DOHH2 (cell line): ENCODE data around the gene MMRN2.
"Not testable (repeated sequence)": the region's sequence is repeated elsewhere in the genome, so short reads cannot be mapped to it uniquely, and the experiment has no call there.

Experiments
- H3F3A ChIP-seq: fragments of 200-600 bp; sonication (generic), shearing (Covaris generic); 2 replicates; pipeline ENCODE4 v1.6.0; 2016; ENCODE audit warnings: antibody characterized with exemption, mild to moderate bottlenecking; ENCODE audit not compliant: control insufficient read depth, insufficient read depth
- H3K27ac ChIP-seq: fragments of 200-600 bp; sonication (generic); 2 replicates; pipeline ENCODE4 v1.5.1; 2014; ENCODE audit warnings: low read depth, mild to moderate bottlenecking, low read length, moderate library complexity
- H3K27me3 ChIP-seq: fragments of 200-600 bp; sonication (generic); 2 replicates; pipeline ENCODE4 v1.6.1; 2014; ENCODE audit warnings: mild to moderate bottlenecking, low read length, mixed read lengths; ENCODE audit not compliant: control insufficient read depth
- H3K36me3 ChIP-seq: fragments of 200-600 bp; sonication (generic); 2 replicates; pipeline ENCODE4 v1.6.1; 2014; ENCODE audit warnings: mild to moderate bottlenecking, low read length, moderate library complexity, mixed read lengths; ENCODE audit not compliant: control insufficient read depth
- H3K4me1 ChIP-seq: fragments of 200-600 bp; sonication (generic); 2 replicates; pipeline ENCODE4 v1.6.1; 2014; ENCODE audit warnings: mild to moderate bottlenecking, low read length, mixed read lengths; ENCODE audit not compliant: control insufficient read depth
- H3K4me2 ChIP-seq: fragments of 200-600 bp; sonication (generic); 2 replicates; pipeline ENCODE4 v1.6.0; 2014; ENCODE audit warnings: mild to moderate bottlenecking, low read length, moderate library complexity
- H3K4me3 ChIP-seq: fragments of 200-600 bp; sonication (generic); 2 replicates; pipeline ENCODE4 v1.5.1; 2014; ENCODE audit warnings: mild to moderate bottlenecking, low read length, mixed read lengths
- H3K79me2 ChIP-seq: fragments of 200-600 bp; sonication (generic); 2 replicates; pipeline ENCODE4 v1.6.1; 2014; ENCODE audit warnings: mild to moderate bottlenecking, low read length, mixed read lengths; ENCODE audit not compliant: control insufficient read depth
- H3K9me2 ChIP-seq: fragments of 200-600 bp; sonication (generic); replicated peaks from 2 replicates; pipeline ENCODE4 v1.6.1; 2014; ENCODE audit warnings: mild to moderate bottlenecking, low read length, mixed read lengths; ENCODE audit not compliant: control insufficient read depth
- H3K9me3 ChIP-seq: fragments of 200-600 bp; sonication (generic); 2 replicates; pipeline ENCODE4 v1.6.1; 2014; ENCODE audit warnings: antibody characterized with exemption, low read length, mixed read lengths; ENCODE audit not compliant: control insufficient read depth, insufficient read depth
- H4K20me1 ChIP-seq: fragments of 200-600 bp; sonication (generic); 2 replicates; pipeline ENCODE4 v1.6.0; 2014; ENCODE audit warnings: low read depth, mild to moderate bottlenecking, antibody characterized with exemption, low read length, moderate library complexity; ENCODE audit not compliant: control insufficient read depth, insufficient read depth
- EZH2phosphoT487 ChIP-seq: fragments of 200-600 bp; sonication (generic); IDR thresholded peaks from 2 replicates; pipeline ENCODE4 v1.6.1; 2017; ENCODE audit warnings: borderline replicate concordance, mild to moderate bottlenecking, antibody characterized with exemption, low read length, moderate library complexity, mixed read lengths
- TF ChIP-seq, protein P1 (sequence below): fragments of 200-600 bp; sonication (generic); IDR thresholded peaks from one replicate; pipeline ENCODE4 v1.5.1; 2014; ENCODE audit warnings: antibody characterized with exemption, mild to moderate bottlenecking, low read depth, low read length; ENCODE audit not compliant: poor library complexity, severe bottlenecking

Gene MMRN2

GRCh38 chr10:86952106-86952505, 5.3 kb downstream of the MMRN2 start:
- TF ChIP-seq, protein P1, sequence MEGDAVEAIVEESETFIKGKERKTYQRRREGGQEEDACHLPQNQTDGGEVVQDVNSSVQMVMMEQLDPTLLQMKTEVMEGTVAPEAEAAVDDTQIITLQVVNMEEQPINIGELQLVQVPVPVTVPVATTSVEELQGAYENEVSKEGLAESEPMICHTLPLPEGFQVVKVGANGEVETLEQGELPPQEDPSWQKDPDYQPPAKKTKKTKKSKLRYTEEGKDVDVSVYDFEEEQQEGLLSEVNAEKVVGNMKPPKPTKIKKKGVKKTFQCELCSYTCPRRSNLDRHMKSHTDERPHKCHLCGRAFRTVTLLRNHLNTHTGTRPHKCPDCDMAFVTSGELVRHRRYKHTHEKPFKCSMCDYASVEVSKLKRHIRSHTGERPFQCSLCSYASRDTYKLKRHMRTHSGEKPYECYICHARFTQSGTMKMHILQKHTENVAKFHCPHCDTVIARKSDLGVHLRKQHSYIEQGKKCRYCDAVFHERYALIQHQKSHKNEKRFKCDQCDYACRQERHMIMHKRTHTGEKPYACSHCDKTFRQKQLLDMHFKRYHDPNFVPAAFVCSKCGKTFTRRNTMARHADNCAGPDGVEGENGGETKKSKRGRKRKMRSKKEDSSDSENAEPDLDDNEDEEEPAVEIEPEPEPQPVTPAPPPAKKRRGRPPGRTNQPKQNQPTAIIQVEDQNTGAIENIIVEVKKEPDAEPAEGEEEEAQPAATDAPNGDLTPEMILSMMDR: no peak
- no peak for TF ChIP-seq EZH2phosphoT487
- Histone ChIP-seq H3K36me3 (no peaks in the 10 kb centered on the region), H3K4me2 (no peak overlapping the region), H3K9me3 (peaks cover 7% of the 10 kb centered on the region; the same call in 1 of the 2 replicates), H3F3A (no peaks in the 10 kb centered on the region), H3K79me2 (no peaks in the 10 kb centered on the region), H3K27me3 (no peaks in the 10 kb centered on the region), H3K4me1 (no peaks in the 10 kb centered on the region), H3K27ac (no peak overlapping the region), H3K9me2 (no peaks in the 10 kb centered on the region), H3K4me3 (no peak overlapping the region), H4K20me1 (no peaks in the 10 kb centered on the region)

DNA sequence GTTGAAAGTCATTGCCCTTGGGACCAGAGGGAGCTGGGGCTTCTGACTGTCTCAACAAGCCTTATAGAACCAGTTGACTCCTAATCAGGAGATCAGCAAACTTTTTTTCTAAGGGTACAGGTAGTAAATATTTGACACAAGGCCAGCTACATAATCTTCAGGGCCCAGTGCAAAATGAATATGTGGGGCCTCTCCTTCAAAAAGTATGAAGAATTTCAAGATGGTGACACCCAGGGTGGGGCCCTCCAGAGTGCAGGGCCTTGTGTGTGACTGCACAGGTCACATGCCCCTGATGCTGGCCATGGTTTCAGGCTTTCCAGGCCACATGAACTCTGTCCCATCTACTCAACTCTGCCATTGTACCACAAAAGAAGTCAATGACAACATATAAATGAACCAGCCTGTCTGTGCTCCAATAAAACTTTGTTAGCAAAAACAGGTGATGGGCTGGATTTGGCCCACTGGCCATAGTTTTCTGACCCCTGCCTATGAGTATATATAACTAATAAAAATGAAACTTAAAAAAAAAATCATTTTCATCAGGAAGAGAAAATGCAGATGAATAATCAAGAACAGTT, 6.1 kb downstream of the MMRN2 start:
- H3K4me1 ChIP-seq: no peaks in the 10 kb centered on the region
- no peak overlapping the region for H3K4me2 ChIP-seq

GRCh38 chr10:86950349-86950748, 7.1 kb downstream of the MMRN2 start:
- no peaks in the 10 kb centered on the region for H3K36me3 ChIP-seq
- no peaks in the 10 kb centered on the region for H3K4me1 ChIP-seq
- TF ChIP-seq, protein P1: no peak
- TF ChIP-seq EZH2phosphoT487: no peak
- H3K4me2 ChIP-seq: no peak overlapping the region
- H3F3A ChIP-seq: no peaks in the 10 kb centered on the region
- H3K9me3 ChIP-seq: peaks cover 7% of the 10 kb centered on the region; the same call in 1 of the 2 replicates
- H3K27me3 ChIP-seq: no peaks in the 10 kb centered on the region
- H3K4me3 ChIP-seq: no peak overlapping the region
- no peaks in the 10 kb centered on the region for H3K9me2 ChIP-seq
- H3K79me2 ChIP-seq: no peaks in the 10 kb centered on the region
- H3K27ac ChIP-seq: no peak overlapping the region
- H4K20me1 ChIP-seq: no peaks in the 10 kb centered on the region

More for the DNA sequence above, 6.1 kb downstream of the MMRN2 start:
- no peaks in the 10 kb centered on the region for H3F3A ChIP-seq
- H3K27ac ChIP-seq: no peak overlapping the region
- no peaks in the 10 kb centered on the region for H4K20me1 ChIP-seq
- no peak for TF ChIP-seq EZH2phosphoT487
- TF ChIP-seq, protein P1: no peak
- no peaks in the 10 kb centered on the region for H3K27me3 ChIP-seq
- no peaks in the 10 kb centered on the region for H3K79me2 ChIP-seq
- peaks cover 7% of the 10 kb centered on the region; the same call in 1 of the 2 replicates for H3K9me3 ChIP-seq
- no peaks in the 10 kb centered on the region for H3K9me2 ChIP-seq
- H3K4me3 ChIP-seq: no peak overlapping the region
- no peaks in the 10 kb centered on the region for H3K36me3 ChIP-seq

- not testable (repeated sequence) for H3K36me3 ChIP-seq, H3K9me3 ChIP-seq, H3F3A ChIP-seq, H3K4me2 ChIP-seq, H3K4me1 ChIP-seq, H3K4me3 ChIP-seq, H4K20me1 ChIP-seq, H3K79me2 ChIP-seq, H3K27me3 ChIP-seq, H3K27ac ChIP-seq, H3K9me2 ChIP-seq
These were observed 9.6 kb downstream of the MMRN2 start for GRCh38 chr10:86947806-86948205.
